Ammon's horn (tissue), 1 donor: ENCODE data around the gene SH3BGR.
A peak's percentile ranks its signal among the peaks of the same experiment; 100 is the strongest.

Experiments
- DNase-seq: peaks from one replicate; pipeline ENCODE4 v3.0.0-alpha.2; 2016; ENCODE audit warnings: low spot score

The SH3BGR gene

DNA sequence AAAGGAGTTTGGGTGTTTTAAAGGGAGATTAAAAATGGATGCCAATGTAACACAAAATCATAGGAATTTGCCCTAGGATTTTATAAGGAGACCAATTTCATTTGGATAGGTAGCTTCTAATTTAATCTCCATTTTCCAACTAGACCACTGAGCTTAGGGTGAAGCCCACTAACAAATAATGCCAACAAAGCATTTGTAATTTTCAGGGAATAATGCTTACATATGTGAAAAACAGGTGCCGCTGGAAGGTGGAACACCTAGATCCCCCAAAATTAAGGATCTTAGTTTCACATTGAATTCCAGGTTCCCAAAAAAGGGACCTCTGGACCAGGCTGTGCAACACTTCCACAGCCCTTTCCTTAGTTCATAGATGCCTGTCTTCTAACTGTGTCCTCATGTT is 94.8 kb downstream of the SH3BGR start:
- DNase-seq, result no peak

- no peak for DNase-seq
These were observed 101.1 kb downstream of the SH3BGR start for GRCh38 chr21:39552856-39553255.

DNA sequence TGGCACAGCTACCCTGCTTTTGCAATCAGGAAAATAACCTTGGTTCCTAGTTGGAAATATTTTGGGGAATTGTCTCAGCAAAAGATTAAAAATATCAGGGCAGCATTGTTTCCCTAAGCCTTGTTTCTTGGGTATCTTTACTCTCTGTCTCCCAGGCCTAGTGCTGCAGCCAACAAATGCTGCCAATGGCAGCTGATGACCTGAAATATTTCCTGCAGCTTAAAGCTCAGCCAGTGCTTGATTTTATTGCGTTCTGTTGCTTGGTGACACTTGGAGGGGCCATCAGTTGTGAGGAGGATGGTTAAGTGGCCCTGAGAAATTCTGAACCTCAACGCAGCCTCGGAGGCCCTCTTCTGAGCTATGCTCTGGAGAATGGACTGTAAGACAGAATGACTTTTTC is 101.6 kb downstream of the SH3BGR start:
- no peak for DNase-seq

GRCh38 chr21:39555911-39556590 is 104.3 kb downstream of the SH3BGR start:
- peak; percentile 76 for DNase-seq

- no peak for DNase-seq
These were observed 107.7 kb downstream of the SH3BGR start for GRCh38 chr21:39559511-39559910.

GRCh38 chr21:39561140-39561539 is 109.4 kb downstream of the SH3BGR start:
- no peak for DNase-seq

DNA sequence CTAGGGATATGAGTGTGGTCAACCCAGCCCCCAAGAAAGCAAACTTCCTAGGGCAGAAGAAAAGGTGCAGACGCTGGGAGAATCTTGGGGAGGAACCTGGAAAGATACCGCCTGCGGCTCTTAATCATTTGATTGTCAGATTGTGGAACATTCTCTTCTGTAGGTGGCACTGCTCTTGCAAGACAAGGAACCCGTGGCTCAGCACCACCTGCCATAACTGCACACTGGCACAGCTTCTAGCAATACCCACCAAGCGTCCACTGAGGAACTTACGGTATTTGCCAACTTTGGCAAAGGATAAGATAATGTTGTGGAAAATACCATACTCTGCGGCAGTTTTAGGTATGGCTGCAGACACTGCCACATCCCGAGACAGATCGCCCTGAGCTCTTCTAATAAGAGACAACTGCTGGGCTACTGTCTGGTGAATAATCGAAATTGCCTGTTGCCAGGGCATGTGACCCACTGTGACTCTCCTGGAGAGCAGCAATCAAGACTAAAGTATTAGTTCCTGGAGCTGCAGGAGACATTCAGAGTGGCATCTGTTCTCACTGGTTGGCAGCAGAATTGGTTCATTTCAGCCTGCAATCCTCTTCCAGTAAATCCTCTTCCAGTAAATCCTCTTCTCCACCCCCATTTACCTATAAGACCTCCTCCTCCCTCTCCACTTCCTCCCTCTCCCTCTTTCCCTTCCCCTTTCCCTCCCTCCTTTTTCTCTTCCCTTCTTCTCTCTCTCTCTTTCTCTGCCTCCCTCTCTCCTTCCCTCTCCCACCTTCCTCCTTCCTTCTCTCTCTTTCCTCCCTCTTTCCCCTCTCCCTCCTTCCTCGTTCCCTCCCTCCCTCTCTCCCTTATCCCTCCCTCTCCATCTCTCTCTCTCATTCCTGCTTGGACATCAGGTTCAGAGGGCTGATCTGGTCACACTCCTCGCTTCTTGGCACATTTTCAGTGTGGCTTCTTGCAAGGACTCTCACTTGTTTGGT is 111.3 kb downstream of the SH3BGR start:
- peak; percentile 40 for DNase-seq

GRCh38 chr21:39564200-39564599 is 112.4 kb downstream of the SH3BGR start:
- peak; percentile 69 for DNase-seq
